ENCODE measurements around the gene SHISA9.

SHISA9 gene

DNA sequence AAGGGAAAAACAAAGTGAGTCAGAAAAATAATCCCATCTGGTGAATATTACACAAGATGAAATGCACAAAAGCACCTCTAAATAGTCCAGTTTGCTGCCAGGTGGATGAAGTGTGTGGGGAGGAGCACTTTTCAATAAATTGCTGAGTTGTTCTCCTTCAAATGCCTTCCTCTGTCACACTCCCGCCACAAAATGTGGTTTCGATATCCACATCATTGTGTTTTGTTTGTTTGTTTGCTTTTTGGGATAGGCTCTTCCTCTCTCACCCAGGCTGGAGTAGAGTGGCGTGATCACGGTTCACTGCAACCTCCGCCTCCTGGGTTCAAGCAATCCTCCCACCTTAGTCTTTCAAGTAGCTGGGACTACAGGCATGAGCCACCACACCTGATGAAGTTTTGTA lies 24.6 kb upstream of the SHISA9 start:
- TF ChIP-seq, protein P1, sequence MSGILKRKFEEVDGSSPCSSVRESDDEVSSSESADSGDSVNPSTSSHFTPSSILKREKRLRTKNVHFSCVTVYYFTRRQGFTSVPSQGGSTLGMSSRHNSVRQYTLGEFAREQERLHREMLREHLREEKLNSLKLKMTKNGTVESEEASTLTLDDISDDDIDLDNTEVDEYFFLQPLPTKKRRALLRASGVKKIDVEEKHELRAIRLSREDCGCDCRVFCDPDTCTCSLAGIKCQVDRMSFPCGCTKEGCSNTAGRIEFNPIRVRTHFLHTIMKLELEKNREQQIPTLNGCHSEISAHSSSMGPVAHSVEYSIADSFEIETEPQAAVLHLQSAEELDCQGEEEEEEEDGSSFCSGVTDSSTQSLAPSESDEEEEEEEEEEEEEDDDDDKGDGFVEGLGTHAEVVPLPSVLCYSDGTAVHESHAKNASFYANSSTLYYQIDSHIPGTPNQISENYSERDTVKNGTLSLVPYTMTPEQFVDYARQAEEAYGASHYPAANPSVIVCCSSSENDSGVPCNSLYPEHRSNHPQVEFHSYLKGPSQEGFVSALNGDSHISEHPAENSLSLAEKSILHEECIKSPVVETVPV (CRISPR knock-in tag; IDR thresholded peaks at IDR 0.05), result no peak
- TF ChIP-seq, protein P2, sequence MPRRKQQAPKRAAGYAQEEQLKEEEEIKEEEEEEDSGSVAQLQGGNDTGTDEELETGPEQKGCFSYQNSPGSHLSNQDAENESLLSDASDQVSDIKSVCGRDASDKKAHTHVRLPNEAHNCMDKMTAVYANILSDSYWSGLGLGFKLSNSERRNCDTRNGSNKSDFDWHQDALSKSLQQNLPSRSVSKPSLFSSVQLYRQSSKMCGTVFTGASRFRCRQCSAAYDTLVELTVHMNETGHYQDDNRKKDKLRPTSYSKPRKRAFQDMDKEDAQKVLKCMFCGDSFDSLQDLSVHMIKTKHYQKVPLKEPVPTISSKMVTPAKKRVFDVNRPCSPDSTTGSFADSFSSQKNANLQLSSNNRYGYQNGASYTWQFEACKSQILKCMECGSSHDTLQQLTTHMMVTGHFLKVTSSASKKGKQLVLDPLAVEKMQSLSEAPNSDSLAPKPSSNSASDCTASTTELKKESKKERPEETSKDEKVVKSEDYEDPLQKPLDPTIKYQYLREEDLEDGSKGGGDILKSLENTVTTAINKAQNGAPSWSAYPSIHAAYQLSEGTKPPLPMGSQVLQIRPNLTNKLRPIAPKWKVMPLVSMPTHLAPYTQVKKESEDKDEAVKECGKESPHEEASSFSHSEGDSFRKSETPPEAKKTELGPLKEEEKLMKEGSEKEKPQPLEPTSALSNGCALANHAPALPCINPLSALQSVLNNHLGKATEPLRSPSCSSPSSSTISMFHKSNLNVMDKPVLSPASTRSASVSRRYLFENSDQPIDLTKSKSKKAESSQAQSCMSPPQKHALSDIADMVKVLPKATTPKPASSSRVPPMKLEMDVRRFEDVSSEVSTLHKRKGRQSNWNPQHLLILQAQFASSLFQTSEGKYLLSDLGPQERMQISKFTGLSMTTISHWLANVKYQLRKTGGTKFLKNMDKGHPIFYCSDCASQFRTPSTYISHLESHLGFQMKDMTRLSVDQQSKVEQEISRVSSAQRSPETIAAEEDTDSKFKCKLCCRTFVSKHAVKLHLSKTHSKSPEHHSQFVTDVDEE (CRISPR knock-in tag; IDR thresholded peaks at IDR 0.05), result no peak
- TF ChIP-seq GLIS3 (CRISPR knock-in tag; IDR thresholded peaks at IDR 0.05) (no peak), ZC3H10 (CRISPR knock-in tag; IDR thresholded peaks at IDR 0.05) (no peak), OSR1 (CRISPR knock-in tag; IDR thresholded peaks at IDR 0.05) (no peak), ZNF8 (CRISPR knock-in tag; IDR thresholded peaks at IDR 0.05) (no peak)
- TF ChIP-seq, protein P3, sequence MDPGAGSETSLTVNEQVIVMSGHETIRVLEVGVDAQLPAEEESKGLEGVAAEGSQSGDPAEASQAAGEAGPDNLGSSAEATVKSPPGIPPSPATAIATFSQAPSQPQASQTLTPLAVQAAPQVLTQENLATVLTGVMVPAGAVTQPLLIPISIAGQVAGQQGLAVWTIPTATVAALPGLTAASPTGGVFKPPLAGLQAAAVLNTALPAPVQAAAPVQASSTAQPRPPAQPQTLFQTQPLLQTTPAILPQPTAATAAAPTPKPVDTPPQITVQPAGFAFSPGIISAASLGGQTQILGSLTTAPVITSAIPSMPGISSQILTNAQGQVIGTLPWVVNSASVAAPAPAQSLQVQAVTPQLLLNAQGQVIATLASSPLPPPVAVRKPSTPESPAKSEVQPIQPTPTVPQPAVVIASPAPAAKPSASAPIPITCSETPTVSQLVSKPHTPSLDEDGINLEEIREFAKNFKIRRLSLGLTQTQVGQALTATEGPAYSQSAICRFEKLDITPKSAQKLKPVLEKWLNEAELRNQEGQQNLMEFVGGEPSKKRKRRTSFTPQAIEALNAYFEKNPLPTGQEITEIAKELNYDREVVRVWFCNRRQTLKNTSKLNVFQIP (CRISPR knock-in tag; IDR thresholded peaks at IDR 0.05; ENCODE audit: borderline replicate concordance, low read depth), result no peak
- no peak for ATAC-seq

DNA sequence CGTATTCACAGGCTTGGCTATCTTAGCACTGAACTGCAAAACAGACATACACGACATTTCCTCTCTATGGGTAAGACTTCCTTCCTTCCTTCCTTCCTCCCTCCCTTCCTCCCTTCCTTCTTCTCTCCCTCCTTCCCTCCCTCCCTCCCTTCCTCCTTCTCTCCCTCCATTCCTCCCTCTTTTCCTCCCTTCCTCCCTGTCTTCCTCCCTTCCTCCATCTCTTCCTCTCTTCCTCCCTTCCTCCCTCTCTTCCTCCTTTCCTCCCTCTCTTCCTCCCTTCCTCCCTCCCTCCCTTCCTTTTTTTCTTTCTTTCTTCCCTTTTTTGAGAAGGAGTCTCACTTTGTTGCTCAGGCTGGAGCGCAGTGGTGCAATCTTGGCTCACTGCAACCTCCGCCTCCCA lies 22.4 kb upstream of the SHISA9 start:
- TF ChIP-seq, protein P1 (CRISPR knock-in tag; IDR thresholded peaks at IDR 0.05), result no peak
- no peak for TF ChIP-seq ZFP3 (CRISPR knock-in tag; IDR thresholded peaks at IDR 0.05)
- TF ChIP-seq BACH2 (CRISPR knock-in tag; IDR thresholded peaks at IDR 0.05; ENCODE audit: borderline replicate concordance), result no peak
- no peak for TF ChIP-seq ZNF70 (CRISPR knock-in tag; IDR thresholded peaks at IDR 0.05)
- TF ChIP-seq RARB (CRISPR knock-in tag; IDR thresholded peaks at IDR 0.05), result no peak
- TF ChIP-seq, protein P3 (CRISPR knock-in tag; IDR thresholded peaks at IDR 0.05; ENCODE audit: borderline replicate concordance, low read depth), result no peak
- TF ChIP-seq ARNTL (CRISPR knock-in tag; IDR thresholded peaks at IDR 0.05; ENCODE audit: borderline replicate concordance, low read depth), result no peak
- TF ChIP-seq, protein P4, sequence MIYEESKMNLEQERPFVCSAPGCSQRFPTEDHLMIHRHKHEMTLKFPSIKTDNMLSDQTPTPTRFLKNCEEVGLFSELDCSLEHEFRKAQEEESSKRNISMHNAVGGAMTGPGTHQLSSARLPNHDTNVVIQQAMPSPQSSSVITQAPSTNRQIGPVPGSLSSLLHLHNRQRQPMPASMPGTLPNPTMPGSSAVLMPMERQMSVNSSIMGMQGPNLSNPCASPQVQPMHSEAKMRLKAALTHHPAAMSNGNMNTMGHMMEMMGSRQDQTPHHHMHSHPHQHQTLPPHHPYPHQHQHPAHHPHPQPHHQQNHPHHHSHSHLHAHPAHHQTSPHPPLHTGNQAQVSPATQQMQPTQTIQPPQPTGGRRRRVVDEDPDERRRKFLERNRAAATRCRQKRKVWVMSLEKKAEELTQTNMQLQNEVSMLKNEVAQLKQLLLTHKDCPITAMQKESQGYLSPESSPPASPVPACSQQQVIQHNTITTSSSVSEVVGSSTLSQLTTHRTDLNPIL (CRISPR knock-in tag; IDR thresholded peaks at IDR 0.05; ENCODE audit: low read depth), result no peak
- no peak for TF ChIP-seq TCF4 (CRISPR knock-in tag; IDR thresholded peaks at IDR 0.05; ENCODE audit: borderline replicate concordance)
- no peak for TF ChIP-seq TOX (CRISPR knock-in tag; IDR thresholded peaks at IDR 0.05; ENCODE audit: borderline replicate concordance)
- TF ChIP-seq, protein P2 (CRISPR knock-in tag; IDR thresholded peaks at IDR 0.05), result no peak
- TF ChIP-seq PPARA (CRISPR knock-in tag; IDR thresholded peaks at IDR 0.05; ENCODE audit: borderline replicate concordance), result no peak
- no peak for ATAC-seq
